Ishikawa (cell line): ENCODE data around the gene IGFBP4.

ENCODE experiments used
- CEBPB ChIP-seq: IDR thresholded peaks from 2 replicates; pipeline ENCODE4 v1.6.1; 2012
- CREB1 ChIP-seq: IDR thresholded peaks from 2 replicates; pipeline ENCODE4 v1.6.1; 2012; ENCODE audit warnings: low read depth
- EGR1 ChIP-seq: IDR thresholded peaks from 2 replicates; pipeline ENCODE4 v1.6.1; 2012
- EP300 ChIP-seq: IDR thresholded peaks from 2 replicates; pipeline ENCODE4 v1.6.1; 2012; ENCODE audit warnings: borderline replicate concordance
- FOXM1 ChIP-seq: IDR thresholded peaks from 2 replicates; pipeline ENCODE4 v1.6.1; 2012; ENCODE audit warnings: low read depth, borderline replicate concordance
- MAX ChIP-seq: IDR thresholded peaks from 2 replicates; pipeline ENCODE4 v1.6.1; 2012
- NFIC ChIP-seq: IDR thresholded peaks from 2 replicates; pipeline ENCODE4 v1.6.1; 2012
- RAD21 ChIP-seq: IDR thresholded peaks from 2 replicates; pipeline ENCODE4 v1.6.1; 2012; ENCODE audit warnings: low read depth
- REST ChIP-seq: IDR thresholded peaks from 2 replicates; pipeline ENCODE4 v1.6.1; 2012; ENCODE audit warnings: low read depth, mild to moderate bottlenecking
- TAF1 ChIP-seq: IDR thresholded peaks from 2 replicates; pipeline ENCODE4 v1.6.1; 2012; ENCODE audit warnings: low read depth, mild to moderate bottlenecking
- TCF12 ChIP-seq: IDR thresholded peaks from 2 replicates; pipeline ENCODE4 v1.6.1; 2012; ENCODE audit warnings: low read depth
- TEAD4 ChIP-seq: IDR thresholded peaks from 2 replicates; pipeline ENCODE4 v1.6.1; 2012
- USF1 ChIP-seq: IDR thresholded peaks from 2 replicates; pipeline ENCODE4 v1.6.1; 2012
- YY1 ChIP-seq: IDR thresholded peaks from 2 replicates; pipeline ENCODE4 v1.6.1; 2012; ENCODE audit warnings: low read depth
- ZBTB7A ChIP-seq: IDR thresholded peaks from 2 replicates; pipeline ENCODE4 v1.6.1; 2012; ENCODE audit warnings: low read depth

IGFBP4 gene

GRCh38 chr17:40499551-40500189 lies 56.4 kb downstream of the IGFBP4 start:
- TF ChIP-seq USF1 (no peak), TCF12 (peak; percentile 21; the same call in 1 of the 2 replicates), MAX (no peak), YY1 (no peak), TEAD4 (no peak), ZBTB7A (no peak), FOXM1 (no peak), EP300 (peak; percentile 20; the same call in 1 of the 2 replicates), EGR1 (no peak), NFIC (peak; percentile 30; the same call in 1 of the 2 replicates)

GRCh38 chr17:40500190-40500589 lies 56.9 kb downstream of the IGFBP4 start:
- TF ChIP-seq TEAD4: no peak

GRCh38 chr17:40500709-40501108 lies 57.5 kb downstream of the IGFBP4 start:
- TF ChIP-seq MAX (no peak), ZBTB7A (no peak), CREB1 (no peak), TEAD4 (no peak), YY1 (no peak), EP300 (no peak), TCF12 (no peak), REST (no peak), EGR1 (no peak), USF1 (no peak), FOXM1 (no peak), RAD21 (no peak), NFIC (no peak), CEBPB (no peak)

GRCh38 chr17:40501499-40501911 lies 58.3 kb downstream of the IGFBP4 start, which contains the start of gene TNS4:
TNS4 (minus strand) TSS chr17:40501623; CDS start chr17:40496425, 5,198 bp downstream.
- TF ChIP-seq USF1 (peak; percentile 91), ZBTB7A (0 out of 2 replicates have a peak, but pooled peaks have one; percentile 46), MAX (peak; percentile 88), TCF12 (0 out of 2 replicates have a peak, but pooled peaks have one; percentile 17), TAF1 (no peak)

- TF ChIP-seq ZBTB7A (no peak), FOXM1 (no peak), EGR1 (no peak), YY1 (no peak), MAX (no peak), REST (no peak), TCF12 (no peak), TEAD4 (no peak), EP300 (no peak), TAF1 (no peak), CREB1 (no peak), RAD21 (no peak), USF1 (no peak), CEBPB (no peak), NFIC (no peak)
These were observed 59.5 kb downstream of the IGFBP4 start for GRCh38 chr17:40502716-40503115.
